HG02840 (cell line): Measurements from ENCODE around the gene PDE6B.
"Not testable (repeated sequence)": the region's sequence is repeated elsewhere in the genome, so short reads cannot be mapped to it uniquely, and the experiment has no call there.

ENCODE experiments used
- ATAC-seq: cut with Tn5 transposase; IDR thresholded peaks from one replicate; pipeline ENCODE4 v1.9.1; 2021; ENCODE audit warnings: mild to moderate bottlenecking, moderate library complexity, moderate number of reproducible peaks; ENCODE audit not compliant: unreplicated experiment, low FRiP score

Gene PDE6B

DNA sequence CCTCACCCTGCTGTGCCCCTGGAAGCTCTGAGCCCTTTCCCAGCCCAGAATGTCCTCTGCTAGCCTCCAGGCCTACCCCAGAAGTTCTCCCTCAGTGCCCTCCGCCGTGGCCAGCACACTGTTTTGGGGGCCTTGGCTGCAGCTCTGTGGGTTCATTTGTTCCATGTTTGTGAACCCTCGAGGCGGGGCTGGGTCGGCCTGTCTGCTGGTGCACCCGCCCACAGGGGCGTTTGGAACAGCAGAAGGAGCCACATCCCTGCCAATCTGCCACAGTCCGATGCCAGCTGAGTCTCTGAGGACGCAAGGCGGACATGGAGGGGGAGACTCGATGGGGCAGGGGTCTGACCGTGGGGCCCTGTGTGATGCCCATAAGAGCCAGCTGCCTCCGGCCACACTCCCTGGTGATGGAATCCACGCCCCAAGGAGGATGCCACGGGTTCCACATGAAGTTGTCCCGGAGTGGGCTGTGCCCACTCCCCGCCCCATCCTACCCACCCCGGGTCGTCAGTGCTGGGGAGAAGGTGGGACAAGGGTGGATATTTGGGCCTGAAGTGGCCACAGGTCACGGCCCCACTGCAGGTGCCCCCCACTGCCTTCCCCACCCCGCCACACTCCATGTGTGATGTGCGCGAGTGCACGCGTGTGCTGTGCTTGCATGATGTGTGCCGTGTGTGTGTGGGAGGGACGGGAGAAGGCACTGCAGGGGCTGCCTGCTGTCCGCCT is 41.6 kb downstream of the PDE6B start:
- ATAC-seq, result no peak

DNA sequence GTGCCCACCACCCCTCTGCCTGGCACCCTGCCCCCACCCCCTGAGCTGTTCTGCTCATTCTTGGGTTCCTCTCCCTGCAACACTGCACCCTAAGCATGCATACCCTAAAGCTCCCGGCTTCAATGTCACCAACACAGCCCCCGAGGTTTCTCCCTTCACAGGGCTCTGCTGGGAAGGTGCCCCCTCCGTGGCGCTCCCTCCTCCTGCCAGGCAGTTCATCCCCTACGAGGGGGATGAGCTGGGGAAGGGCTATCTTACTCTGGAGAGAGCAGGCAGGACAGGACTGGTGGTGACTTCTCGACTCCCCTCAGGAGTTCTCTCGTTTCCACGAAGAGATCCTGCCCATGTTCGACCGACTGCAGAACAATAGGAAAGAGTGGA is 42.2 kb downstream of the PDE6B start:
- ATAC-seq, result no peak

DNA sequence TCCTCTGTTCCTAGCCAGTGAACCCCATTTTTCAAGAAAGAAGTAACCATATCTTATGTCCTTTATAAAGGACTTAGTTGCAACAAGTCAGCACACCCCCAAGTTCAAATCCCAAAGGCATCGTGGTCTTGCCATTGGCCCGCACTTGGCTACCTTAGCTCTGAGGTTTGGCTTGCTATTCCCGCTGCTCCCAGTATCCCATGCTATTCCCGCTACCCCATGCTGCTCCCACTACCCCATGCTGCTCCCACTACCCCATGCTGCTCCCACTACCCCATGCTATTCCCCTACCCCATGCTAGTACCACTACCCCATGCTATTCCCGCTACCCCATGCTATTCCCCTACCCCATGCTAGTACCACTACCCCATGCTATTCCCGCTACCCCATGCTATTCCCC is 42.8 kb downstream of the PDE6B start:
- not testable (repeated sequence) for ATAC-seq

DNA sequence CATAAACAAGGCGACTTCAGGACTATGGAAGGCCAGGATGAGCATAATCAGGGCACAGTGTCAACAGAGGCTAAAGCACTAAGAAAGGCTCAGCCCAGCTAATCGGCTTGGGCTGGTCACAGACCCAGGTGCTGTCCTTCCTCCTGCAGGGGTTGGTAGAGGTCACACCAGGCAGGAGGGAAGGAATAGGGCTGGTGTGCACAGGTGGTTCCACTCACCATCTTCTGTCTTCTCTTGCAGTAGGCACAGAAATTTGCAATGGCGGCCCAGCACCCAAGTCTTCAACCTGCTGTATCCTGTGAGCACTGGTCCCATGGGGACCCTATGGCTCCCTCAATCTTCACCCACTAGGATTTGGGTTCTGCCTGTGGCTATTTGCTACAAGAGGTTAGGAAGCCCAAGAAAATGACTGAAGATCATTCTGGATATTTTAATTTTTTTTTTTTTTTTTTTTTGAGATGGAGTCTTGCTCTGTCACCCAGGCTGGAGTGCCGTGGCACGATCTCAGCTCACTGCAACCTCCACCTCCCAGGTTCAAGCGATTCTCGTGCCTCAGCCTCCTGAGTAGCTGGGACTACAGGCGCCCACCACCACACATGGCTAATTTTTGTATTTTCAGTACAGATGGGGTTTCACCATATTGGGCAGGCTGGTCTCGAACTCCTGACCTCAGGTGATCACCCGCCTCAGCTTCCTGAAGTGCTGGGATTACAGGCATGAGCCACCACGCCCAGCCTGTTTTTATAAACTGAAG is 44.6 kb downstream of the PDE6B start:
- ATAC-seq, result not testable (repeated sequence)

DNA sequence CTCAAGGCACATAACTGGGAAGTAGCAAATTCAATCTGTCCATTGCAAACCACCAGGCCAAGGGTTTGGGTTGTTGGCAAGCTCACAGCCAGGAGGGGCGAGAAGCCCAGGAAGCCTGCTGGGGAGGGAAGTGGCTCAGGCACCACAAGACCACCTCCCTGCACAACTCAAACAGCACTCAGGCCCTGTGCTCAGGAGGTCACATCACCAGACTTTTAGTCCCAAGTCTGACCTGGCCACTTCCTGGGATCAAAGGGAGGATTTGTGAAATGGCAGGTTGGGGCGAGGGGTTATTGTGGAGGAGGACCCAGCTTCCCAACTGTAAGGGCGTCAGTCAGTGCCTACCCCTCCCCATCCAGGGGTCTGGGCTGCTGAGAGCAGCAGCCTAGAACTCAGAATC is 46.4 kb downstream of the PDE6B start:
- no peak for ATAC-seq

DNA sequence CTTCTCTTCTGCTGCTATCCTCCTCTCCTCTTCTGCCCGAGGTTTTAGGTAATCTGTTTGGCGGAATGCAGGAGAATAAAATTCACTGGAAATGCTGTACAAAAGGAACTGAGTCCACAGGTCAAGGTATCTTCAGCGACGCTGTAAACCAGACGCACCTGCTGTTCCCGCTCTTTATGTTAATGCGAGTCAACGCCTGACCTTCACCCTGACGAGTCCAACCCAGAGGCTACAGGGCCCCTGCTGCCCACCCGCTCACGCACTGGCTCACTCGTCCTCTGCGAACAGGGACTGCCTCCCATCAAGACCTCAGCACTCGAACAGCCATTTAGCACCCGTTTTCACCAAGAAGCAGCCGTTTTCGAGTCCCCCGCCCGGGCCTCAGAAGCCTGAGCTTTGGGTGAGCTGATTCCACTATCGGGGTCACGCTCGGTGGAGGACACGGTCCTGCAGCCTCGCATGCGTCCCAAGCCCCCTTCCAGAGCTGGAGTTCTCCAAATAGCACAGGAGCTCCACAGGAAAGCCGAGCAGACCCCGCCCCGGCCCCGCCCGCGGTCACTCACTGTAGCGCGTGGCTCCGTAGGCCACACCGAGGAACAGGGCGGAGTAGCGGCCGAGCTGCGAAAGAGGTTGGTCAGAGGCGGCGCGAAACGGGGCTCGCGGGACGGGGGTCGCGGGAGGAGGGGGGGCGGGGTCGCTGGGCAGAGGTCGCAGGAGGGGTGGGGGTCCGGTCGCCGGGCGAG is 48.1 kb downstream of the PDE6B start:
- no peak for ATAC-seq

DNA sequence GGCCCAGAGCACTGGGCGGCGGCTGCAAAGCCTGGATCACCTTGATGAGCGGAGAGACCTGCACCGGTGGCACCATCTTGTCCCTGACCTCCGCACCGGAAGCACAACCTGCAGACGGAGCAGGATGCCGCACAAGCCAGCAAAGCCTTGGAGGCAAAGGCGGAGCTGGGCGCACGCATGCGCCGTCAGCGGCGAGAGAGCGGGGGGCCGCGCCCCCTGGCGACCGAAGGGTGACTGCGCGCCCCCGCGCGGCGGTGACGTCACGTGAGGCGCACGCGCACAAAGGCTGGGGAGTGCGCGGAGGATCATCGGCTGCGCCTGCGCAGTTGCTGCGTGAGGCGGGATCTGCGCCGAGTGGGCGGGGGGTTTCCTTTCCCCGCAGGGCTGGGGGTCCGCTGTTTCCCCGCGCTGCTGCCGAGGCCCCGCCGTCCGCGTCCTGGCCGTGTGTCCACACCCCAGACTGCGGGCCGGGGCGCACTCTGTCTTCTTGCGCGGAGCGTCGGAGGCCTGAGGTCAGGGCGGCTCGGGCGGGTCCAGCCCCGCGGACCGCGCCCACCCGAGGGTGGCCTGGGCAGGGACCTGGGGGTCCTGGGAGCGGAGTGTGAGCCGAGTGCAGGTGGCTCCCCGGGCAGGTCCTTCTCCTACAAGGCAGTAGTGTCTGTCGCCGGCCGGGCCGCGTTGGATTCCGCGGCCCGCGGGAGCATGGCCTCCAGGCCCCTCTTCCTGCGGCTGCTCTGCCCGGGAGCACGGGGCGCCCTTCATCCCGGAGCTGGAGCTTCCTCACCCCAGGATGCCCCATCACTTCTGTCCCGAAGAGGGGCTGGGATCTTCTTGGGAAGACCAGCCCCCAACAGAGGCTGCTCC is 49.0 kb downstream of the PDE6B start, which contains the start of the genes ATP5ME and MYL5:
ATP5ME (minus strand) TSS at position 105 of the 864 bp plus-strand sequence; CDS start at position 76, 29 bp downstream.
MYL5 (plus strand) TSS at position 371 of the 864 bp plus-strand sequence. CDS start 3,485 bp downstream, outside the sequence.
- peak; percentile 78 for ATAC-seq

DNA sequence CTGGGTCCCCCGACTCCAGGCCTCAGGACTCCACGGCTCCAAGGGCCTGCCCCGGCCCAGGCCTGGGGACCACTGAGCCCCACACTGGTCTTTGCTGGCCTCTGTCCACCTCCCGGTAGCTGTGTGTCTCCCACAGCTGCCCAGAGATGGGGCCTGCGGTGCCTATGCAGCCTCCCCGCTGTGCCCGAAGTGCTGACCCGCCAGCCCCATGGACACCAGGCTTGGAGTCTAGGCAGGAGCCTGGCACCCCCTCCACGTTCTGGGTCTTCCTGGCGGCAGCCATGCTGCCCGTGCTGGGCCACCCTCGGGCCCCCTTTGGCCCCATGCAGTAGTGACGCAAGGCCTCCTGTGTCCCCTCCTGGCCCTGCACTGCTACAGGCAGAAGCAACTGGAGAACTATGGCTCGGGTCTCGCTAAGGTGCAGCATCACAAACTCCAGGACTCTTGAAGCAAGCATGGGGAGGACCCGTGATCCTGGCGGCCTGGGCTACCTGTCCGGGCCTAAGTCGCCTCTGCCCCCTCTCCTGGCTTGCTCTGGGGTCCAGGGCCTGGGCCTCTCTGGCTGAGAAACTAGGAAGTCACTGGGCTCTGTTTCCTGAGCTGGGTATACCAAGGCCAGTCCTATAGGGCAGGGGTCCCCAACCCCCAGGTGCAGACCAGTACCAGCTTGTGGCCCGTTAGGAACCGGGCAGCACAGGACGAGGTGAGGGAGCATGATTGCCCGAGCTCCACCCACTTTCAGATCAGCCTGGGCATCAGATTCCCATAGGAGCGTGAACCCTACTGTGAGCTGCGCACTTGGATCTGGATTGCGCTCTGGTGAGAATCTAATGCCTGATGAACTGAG is 49.9 kb downstream of the PDE6B start:
- ATAC-seq, result peak; percentile 0

DNA sequence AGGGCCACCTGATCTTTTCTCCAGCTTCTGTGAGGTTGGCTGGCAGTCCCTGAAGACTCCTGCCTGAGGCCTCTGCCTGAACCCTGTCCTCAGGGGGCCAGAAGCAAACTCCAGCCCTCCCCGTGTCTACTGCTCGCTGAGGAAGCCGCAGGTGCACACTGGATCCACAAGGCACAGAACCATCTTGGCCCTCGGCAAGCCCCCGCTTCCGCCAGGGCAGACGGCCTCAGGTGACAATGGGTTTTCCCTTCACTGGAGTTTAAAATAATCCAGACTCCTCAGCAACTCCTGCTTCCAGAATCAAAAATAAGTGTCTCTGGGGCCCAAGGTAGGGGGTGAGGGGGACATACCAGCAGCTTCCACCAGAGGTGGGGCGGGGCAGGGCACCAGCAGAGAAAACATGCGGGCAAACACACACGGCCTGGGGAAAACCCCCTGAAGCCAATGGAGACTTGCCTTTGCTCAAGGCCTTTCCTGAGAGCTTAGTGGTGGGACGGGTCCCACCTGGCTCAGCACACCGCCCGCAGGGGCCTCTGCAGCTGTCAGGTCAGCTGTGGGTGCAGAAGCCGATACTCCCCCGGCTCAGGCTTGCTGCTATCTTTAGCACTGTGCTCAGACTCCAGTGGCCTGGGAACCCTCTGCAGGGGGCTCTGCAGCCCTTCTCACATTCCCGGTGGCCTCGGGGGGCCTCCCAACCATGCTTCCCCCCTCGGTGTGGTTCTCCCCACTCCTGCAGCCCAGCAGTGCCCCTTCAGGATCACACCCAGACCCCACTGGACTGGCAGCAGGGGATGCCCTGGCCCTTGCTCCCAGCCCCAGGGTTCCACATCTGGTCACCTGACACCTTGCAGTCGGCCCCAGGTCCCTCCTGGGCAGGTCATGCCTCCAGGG is 50.9 kb downstream of the PDE6B start:
- ATAC-seq, result no peak

DNA sequence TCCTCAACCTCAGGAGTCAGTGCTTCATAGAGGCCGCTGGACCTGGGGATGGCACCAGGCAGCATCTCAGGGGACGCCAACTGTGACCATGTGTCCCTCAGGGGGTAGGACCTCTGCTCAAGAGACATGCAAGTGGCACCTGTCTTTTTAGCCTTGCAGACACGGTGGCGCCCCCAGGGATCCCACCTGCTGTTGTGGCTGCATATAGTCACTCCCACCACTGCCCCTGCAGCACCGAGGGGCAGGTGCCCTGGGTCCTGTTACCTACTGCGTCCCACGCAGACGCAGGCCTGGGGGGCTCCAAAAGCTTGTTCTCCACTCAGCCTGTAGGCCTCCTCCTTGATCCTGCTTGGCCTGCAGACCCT is 51.5 kb downstream of the PDE6B start:
- ATAC-seq, result no peak

DNA sequence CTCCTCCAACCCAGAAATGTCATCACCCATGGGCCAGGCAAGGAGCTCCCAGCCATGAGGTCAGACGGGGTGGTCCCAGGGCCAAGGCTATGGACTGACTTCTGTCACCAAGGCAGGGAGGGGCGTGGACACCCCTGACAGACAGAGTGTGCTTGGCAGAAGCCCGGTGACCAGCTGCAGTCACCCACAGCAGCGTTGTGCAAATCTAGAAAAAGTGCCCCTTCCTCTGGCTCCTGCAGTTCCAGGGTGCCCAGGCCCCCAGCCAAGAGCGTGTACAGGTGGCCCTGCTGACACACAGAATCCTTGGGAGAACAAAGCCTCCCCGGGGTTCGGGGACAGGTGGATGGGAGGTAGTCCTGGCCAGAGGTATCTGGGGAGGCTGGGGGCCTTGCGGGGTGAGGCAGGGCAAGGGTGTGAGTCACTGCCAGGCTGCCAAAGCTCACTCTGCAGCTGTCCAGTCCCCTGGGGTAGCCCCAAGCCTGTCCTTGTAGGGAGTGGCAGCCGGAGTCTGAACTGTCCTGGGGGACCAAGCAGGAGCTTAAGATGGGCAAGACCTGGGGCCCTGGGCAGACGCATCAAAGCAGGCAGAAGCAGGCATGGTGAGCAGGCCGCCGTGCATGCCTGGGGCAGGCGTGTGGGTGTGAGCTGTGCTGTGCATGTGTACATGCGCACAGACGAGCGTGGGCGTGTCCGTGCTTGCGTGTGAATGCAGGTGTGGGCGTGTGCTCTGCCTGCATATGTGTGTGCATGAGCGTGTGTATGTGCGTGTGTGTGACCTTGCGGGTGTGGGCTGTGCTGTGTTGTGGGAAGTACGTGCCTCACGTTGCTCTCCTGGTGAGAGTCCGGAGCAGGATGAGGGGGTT is 52.3 kb downstream of the PDE6B start:
- ATAC-seq, result no peak

DNA sequence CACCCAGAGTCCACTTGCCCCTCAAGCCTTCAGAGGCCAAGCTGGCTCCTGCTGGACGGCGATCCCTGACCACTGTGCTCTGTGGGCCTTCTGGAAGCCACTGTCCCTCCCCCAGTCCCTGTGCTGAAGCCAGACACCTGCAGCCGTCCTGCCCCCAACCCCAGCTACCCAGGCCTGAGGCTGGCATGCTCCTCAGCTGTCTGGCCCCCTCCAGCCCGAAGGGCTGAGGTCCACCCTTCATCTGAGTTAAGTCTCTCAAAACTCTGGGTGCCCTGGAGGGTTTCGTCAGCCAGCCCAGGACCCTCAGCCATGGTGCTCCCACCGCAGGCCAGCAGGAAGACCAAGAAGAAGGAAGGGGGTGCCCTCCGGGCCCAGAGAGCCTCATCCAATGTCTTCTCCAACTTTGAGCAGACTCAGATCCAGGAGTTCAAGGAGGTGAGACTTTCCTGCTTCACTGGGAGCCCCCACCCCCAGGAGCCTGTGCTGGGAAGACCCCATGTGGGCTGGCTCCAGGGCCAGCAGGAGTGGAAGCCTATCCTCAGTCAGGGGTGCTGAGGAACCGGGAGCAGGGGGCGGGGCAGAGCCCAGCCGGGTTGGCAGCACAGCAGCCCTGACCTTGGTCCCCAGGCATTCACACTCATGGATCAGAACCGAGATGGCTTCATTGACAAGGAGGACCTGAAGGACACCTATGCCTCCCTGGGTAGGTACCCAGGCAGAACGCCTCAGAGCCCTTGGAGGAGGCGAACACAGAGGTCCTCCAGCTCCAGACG is 53.1 kb downstream of the PDE6B start:
- ATAC-seq, result no peak

DNA sequence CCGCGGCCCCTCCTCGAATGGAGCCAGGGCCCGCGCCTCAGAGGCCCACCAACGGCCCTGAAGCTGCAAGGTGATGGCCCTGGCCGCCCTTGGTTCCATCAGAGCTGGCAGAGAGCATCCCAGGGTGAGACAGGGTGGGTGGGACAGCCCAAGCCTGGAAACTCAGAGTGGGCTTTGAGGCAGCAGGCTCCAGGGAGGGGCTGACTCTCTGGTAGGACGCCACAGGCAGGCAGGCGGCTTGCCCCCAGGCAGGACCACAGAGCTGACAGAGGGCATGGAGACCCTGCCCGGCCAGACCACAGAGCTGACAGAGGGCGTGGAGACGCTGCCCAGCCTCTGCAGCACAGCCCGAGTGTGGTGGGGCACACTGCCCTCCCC is 53.7 kb downstream of the PDE6B start:
- ATAC-seq, result no peak

DNA sequence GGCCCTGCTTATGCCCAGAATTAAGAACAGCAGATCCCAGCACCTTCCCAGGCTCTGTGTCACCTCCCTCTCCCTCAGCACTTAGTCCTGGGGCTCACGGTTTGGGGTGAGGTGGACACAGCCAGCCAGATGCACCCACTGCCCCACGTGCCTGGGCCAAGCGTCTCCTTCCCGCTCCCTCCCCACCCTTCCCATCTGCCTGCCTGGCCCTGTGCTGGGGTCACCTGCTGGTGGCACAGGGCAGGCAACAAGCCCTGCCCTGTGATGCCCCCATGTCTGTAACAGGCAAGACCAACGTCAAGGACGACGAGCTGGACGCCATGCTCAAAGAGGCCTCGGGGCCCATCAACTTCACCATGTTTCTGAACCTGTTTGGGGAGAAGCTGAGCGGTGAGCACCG is 54.3 kb downstream of the PDE6B start:
- no peak for ATAC-seq

DNA sequence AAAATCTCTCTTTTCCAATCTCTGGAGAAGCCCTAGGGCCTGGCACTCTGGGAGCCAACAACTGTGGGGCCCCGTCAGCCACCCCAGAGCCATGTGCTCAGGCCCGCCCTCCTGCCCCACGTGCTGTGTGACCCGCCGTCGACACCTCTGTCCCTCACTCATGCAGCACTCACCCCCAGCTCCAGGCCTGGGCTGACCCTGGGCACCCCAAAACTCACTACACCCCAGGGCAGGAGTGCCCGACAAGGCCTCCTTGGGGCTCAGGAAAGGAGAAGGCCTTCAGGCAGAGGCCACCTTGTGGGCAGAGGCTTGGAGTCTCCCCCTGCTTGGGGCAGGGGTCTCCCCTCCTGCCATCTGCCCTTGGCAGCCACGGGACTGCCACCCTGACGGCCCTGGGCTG is 54.7 kb downstream of the PDE6B start:
- ATAC-seq, result no peak

DNA sequence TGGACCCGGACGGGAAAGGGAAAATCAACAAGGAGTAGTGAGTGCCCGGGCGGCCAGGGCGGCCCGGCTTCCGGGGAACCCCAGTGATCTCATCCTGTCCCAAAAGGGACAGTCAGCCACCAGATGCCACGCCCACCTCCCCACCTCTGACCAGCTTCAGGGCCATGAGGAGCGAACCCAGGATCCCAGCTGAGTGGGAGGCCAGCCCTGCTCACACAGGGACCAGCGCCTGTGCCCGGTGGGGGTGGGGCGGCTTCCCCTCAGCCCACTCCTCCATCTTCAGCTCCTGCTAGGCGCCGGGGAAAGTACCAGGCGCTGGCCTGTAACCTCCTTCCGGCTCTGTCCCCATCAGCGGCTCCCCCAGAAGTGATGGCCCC is 55.2 kb downstream of the PDE6B start:
- ATAC-seq, result no peak
